ENCODE measurements around the gene KRT6B. TPM values are rescaled to one million over a fixed set of nuclear protein-coding genes. Genes with fewer than 3 reads are reported as not detected.
A peak's percentile ranks its signal among the peaks of the same experiment; 100 is the strongest.

The KRT6B gene
- total and polyA plus RNA-seq, 2 of the 8 experiments (the other 6 are each of a cell fraction or from before 2014, with no cell fraction given): not detected

GRCh38 chr12:52423035-52423434, 28.9 kb downstream of the KRT6B start:
- Histone ChIP-seq H3K23ac (ENCODE audit: insufficient read length) (no peak overlapping the region), H3K4me2 (ENCODE audit: insufficient read depth in 1 of 2, low read depth in 2 of 2, low read length in 2 of 2) (no peak overlapping the region), H4K91ac (replicated peaks; ENCODE audit: insufficient read length, low read length) (no peak overlapping the region), H3K79me1 (ENCODE audit: low read depth, low read length) (no peaks in the 10 kb centered on the region), H3K9me3 (ENCODE audit: insufficient read depth in 2 of 2, low read depth in 1 of 2, low read length in 1 of 2) (no peaks in the 10 kb centered on the region), H2BK120ac (replicated peaks; ENCODE audit: low read depth, low read length) (no peak overlapping the region), H3K27ac (ENCODE audit: low read depth, low read length) (no peak overlapping the region), H4K20me1 (replicated peaks in 1 of 2; ENCODE audit: control insufficient read depth in 1 of 2, insufficient read depth in 2 of 2, low read length in 2 of 2) (no peaks in the 10 kb centered on the region), H2BK15ac (ENCODE audit: low read length) (no peak overlapping the region), H3K4me1 (replicated peaks in 1 of 4; ENCODE audit: control insufficient read depth in 3 of 4, insufficient read depth in 4 of 4, low read length in 3 of 4) (no peaks in the 10 kb centered on the region; a peak in 2 of 7 replicates), H2BK12ac (ENCODE audit: low read depth, low read length) (no peak overlapping the region), H3K79me2 (ENCODE audit: control insufficient read depth in 1 of 2, insufficient read depth in 2 of 2, low read length in 2 of 2) (no peaks in the 10 kb centered on the region), H3K14ac (ENCODE audit: insufficient read length) (no peak overlapping the region), H2AK5ac (ENCODE audit: low read depth, low read length) (no peak overlapping the region), H3K4ac (replicated peaks; ENCODE audit: insufficient read length, low read depth, low read length) (no peak overlapping the region), H2BK20ac (ENCODE audit: low read length) (no peak overlapping the region), H3K4me3 (ENCODE audit: extremely low read depth in 1 of 4, insufficient read depth in 2 of 4, low read depth in 3 of 4, low read length in 4 of 4) (no peak overlapping the region), H4K8ac (ENCODE audit: extremely low read depth, insufficient read depth, low read length) (no peak overlapping the region), H3K27me3 (replicated peaks in 1 of 4; ENCODE audit: control insufficient read depth in 3 of 4, extremely low read depth in 1 of 4, insufficient read depth in 3 of 4, low read length in 3 of 4) (no peaks in the 10 kb centered on the region), H4K5ac (ENCODE audit: insufficient read length, low read depth, low read length) (no peak overlapping the region), H3K56ac (replicated peaks; ENCODE audit: insufficient read length, low read depth, low read length) (no peak overlapping the region), H3K18ac (ENCODE audit: extremely low read depth, low read length) (no peak overlapping the region), H2AFZ (ENCODE audit: low read length) (0 out of 2 replicates have a peak overlapping the region, but pooled peaks have one; percentile 5), H3K9ac (replicated peaks in 1 of 4; ENCODE audit: extremely low read depth in 1 of 4, low read depth in 3 of 4, low read length in 3 of 4) (no peak overlapping the region), H3K36me3 (ENCODE audit: control insufficient read depth in 2 of 4, insufficient read depth in 4 of 4, low read length in 3 of 4) (no peaks in the 10 kb centered on the region), H2BK5ac (ENCODE audit: low read depth, low read length) (no peak overlapping the region), H3K23me2 (ENCODE audit: low read depth, low read length) (no peaks in the 10 kb centered on the region; the same call in 1 of the 2 replicates)
- DNase-seq (ENCODE audit: low read depth in 1 of 2, low spot score in 2 of 2) (no peak), FAIRE-seq (no peak)
- no peak for TF ChIP-seq HDAC6 (IDR thresholded peaks at IDR 0.05; ENCODE audit: low read depth, low read length)
- no peak for TF ChIP-seq EGR1 (IDR thresholded peaks at IDR 0.05; ENCODE audit: borderline replicate concordance, low read depth, low read length)
- TF ChIP-seq KDM1A (IDR thresholded peaks at IDR 0.05; ENCODE audit: borderline replicate concordance, low read length): no peak
- TF ChIP-seq SP1 (IDR thresholded peaks at IDR 0.05; ENCODE audit: low read depth, low read length): no peak
- TF ChIP-seq ATF2 (IDR thresholded peaks at IDR 0.05; ENCODE audit: low read length): no peak
- TF ChIP-seq POLR2A (IDR thresholded peaks at IDR 0.05; ENCODE audit: control extremely low read depth in 1 of 2, low read depth in 2 of 2, low read length in 2 of 2): no peak
- no peak for TF ChIP-seq GABPA (IDR thresholded peaks at IDR 0.05; ENCODE audit: borderline replicate concordance, insufficient read depth, low read length)
- no peak for TF ChIP-seq EP300 (IDR thresholded peaks at IDR 0.05; ENCODE audit: borderline replicate concordance in 1 of 2, low read depth in 2 of 2, low read length in 2 of 2)
- no peak for TF ChIP-seq JUND (IDR thresholded peaks at IDR 0.05; ENCODE audit: low read length)
- no peak for TF ChIP-seq ASH2L (IDR thresholded peaks at IDR 0.05; ENCODE audit: low read length)
- TF ChIP-seq ZNF274 (IDR thresholded peaks at IDR 0.05; ENCODE audit: borderline replicate concordance, extremely low read depth, low read length): no peak
- TF ChIP-seq KDM4A (IDR thresholded peaks at IDR 0.05; ENCODE audit: low read depth, low read length, severe bottlenecking): no peak
- POLR2A ChIA-PET (ENCODE audit: partially characterized antibody): no interaction called here
- CTCF ChIA-PET (ENCODE audit: partially characterized antibody): interaction anchor here (0.6 to 3.7 kb wide), 8 partner anchors 9 to 163 kb away, joined by 3 to 12 read pairs (median 4); partner anchors contain the start of genes KRT75 and KRT82
- WGBS, 2 experiments (ENCODE audit: extremely low coverage in 1 of 2, insufficient coverage in 1 of 2, insufficient read length in 1 of 2, insufficient replicate concordance in 2 of 2, low coverage in 1 of 2, low lambda C conversion rate in 2 of 2, missing lambda C conversion rate in 1 of 2): 81% methylated on average over 6 of the region's 6 CpGs; no CpG with 5 or more reads in 1 of the 2 experiments
